ENCODE measurements around the gene SEMA4C. TPM values are rescaled to one million over a fixed set of nuclear protein-coding genes. Genes with fewer than 3 reads are reported as not detected.

SEMA4C gene
- polyA plus RNA-seq, 1 donor (not counting 4 experiments of a cell fraction or from before 2014, with no cell fraction given): 7.5 TPM

GRCh38 chr2:96837575-96837974, 32.3 kb downstream of the SEMA4C start:
- Histone ChIP-seq H3K9ac (ENCODE audit: control insufficient read depth, extremely low read depth, insufficient read depth, low read length) (no peak overlapping the region), H3K79me2 (ENCODE audit: control insufficient read depth, insufficient read depth, low read length) (no peaks in the 10 kb centered on the region), H3K27me3 (ENCODE audit: control insufficient read depth, extremely low read depth, insufficient read depth, low read length) (no peaks in the 10 kb centered on the region), H3K27ac (ENCODE audit: control insufficient read depth, insufficient read depth, low read length) (no peak overlapping the region), H3K4me1 (ENCODE audit: control insufficient read depth, extremely low read depth, insufficient read depth, low read length) (no peaks in the 10 kb centered on the region), H3K36me3 (ENCODE audit: control insufficient read depth in 2 of 2, extremely low read depth in 1 of 2, insufficient read depth in 2 of 2, low read length in 2 of 2) (peaks cover 0 to 6% of the 10 kb centered on the region in 2 experiments), H3K9me1 (ENCODE audit: control insufficient read depth, extremely low read depth, insufficient read depth, low read length) (no peaks in the 10 kb centered on the region), H4K20me1 (ENCODE audit: control insufficient read depth, extremely low read depth, insufficient read depth, low read length) (peaks cover 3% of the 10 kb centered on the region), H3K4me2 (ENCODE audit: control insufficient read depth, extremely low read depth, insufficient read depth, low read depth, low read length) (no peak overlapping the region), H3K4me3 (ENCODE audit: control insufficient read depth in 2 of 3, extremely low read depth in 1 of 3, insufficient read depth in 2 of 3, low read depth in 1 of 3, low read length in 3 of 3) (no peak overlapping the region), H3K9me3 (ENCODE audit: control insufficient read depth, low read depth, low read length) (no peaks in the 10 kb centered on the region), H2AFZ (ENCODE audit: control insufficient read depth, low read length) (no peak overlapping the region)
- TF ChIP-seq EZH2 (IDR thresholded peaks at IDR 0.05; ENCODE audit: low read length): no peak
- no peak for TF ChIP-seq CTCF (optimal IDR thresholded peaks at IDR 0.05 in 1 of 3, IDR thresholded peaks at IDR 0.05 in 1 of 3, conservative IDR thresholded peaks at IDR 0.05 in 1 of 3; ENCODE audit: extremely low read depth in 1 of 3, insufficient read depth in 2 of 3, low read length in 3 of 3)
- FAIRE-seq (no peak), DNase-seq (ENCODE audit: low read depth, low spot score) (no peak)
- dilution Hi-C loops (cut with MboI; ENCODE audit: extremely low pct_ligation_motif_present, low sequenced_read_pairs): no loop called here

GRCh38 chr2:96835830-96836229, 34.0 kb downstream of the SEMA4C start:
- Histone ChIP-seq H3K4me2 (ENCODE audit: control insufficient read depth, extremely low read depth, insufficient read depth, low read depth, low read length) (no peak overlapping the region), H3K9me3 (ENCODE audit: control insufficient read depth, low read depth, low read length) (no peaks in the 10 kb centered on the region), H3K4me1 (ENCODE audit: control insufficient read depth, extremely low read depth, insufficient read depth, low read length) (no peaks in the 10 kb centered on the region), H3K36me3 (ENCODE audit: control insufficient read depth in 2 of 2, extremely low read depth in 1 of 2, insufficient read depth in 2 of 2, low read length in 2 of 2) (peaks cover 0 to 7% of the 10 kb centered on the region in 2 experiments), H3K4me3 (ENCODE audit: control insufficient read depth in 2 of 3, extremely low read depth in 1 of 3, insufficient read depth in 2 of 3, low read depth in 1 of 3, low read length in 3 of 3) (no peak overlapping the region), H4K20me1 (ENCODE audit: control insufficient read depth, extremely low read depth, insufficient read depth, low read length) (peaks cover 3% of the 10 kb centered on the region), H3K79me2 (ENCODE audit: control insufficient read depth, insufficient read depth, low read length) (no peaks in the 10 kb centered on the region), H3K9me1 (ENCODE audit: control insufficient read depth, extremely low read depth, insufficient read depth, low read length) (no peaks in the 10 kb centered on the region), H3K27ac (ENCODE audit: control insufficient read depth, insufficient read depth, low read length) (no peak overlapping the region), H3K27me3 (ENCODE audit: control insufficient read depth, extremely low read depth, insufficient read depth, low read length) (no peaks in the 10 kb centered on the region), H3K9ac (ENCODE audit: control insufficient read depth, extremely low read depth, insufficient read depth, low read length) (no peak overlapping the region), H2AFZ (ENCODE audit: control insufficient read depth, low read length) (no peak overlapping the region)
- DNase-seq (ENCODE audit: low read depth, low spot score): no peak
- dilution Hi-C loops (cut with MboI; ENCODE audit: extremely low pct_ligation_motif_present, low sequenced_read_pairs): no loop called here
- TF ChIP-seq EZH2 (IDR thresholded peaks at IDR 0.05; ENCODE audit: low read length) (no peak), CTCF (optimal IDR thresholded peaks at IDR 0.05 in 1 of 3, IDR thresholded peaks at IDR 0.05 in 1 of 3, conservative IDR thresholded peaks at IDR 0.05 in 1 of 3; ENCODE audit: extremely low read depth in 1 of 3, insufficient read depth in 2 of 3, low read length in 3 of 3) (no peak)
- no peak for FAIRE-seq
